PFSK-1 (cell line): ENCODE measurements around the gene MPLKIP.

Experiments used
- FOXP2 ChIP-seq: optimal IDR thresholded peaks from 2 replicates; pipeline ENCODE3; 2011; ENCODE audit warnings: borderline replicate concordance, control low read depth, inconsistent platforms; ENCODE audit not compliant: insufficient read depth; ENCODE audit errors: extremely low read length, extremely low read depth
- POLR2AphosphoS5 ChIP-seq: IDR thresholded peaks from 2 replicates; pipeline ENCODE4 v1.6.1; 2012; ENCODE audit warnings: low read depth, mild to moderate bottlenecking, control low read depth, low read length, moderate library complexity
- SIN3A ChIP-seq: IDR thresholded peaks from 2 replicates; pipeline ENCODE4 v1.6.1; 2012; ENCODE audit warnings: mild to moderate bottlenecking, low read length, moderate library complexity, borderline replicate concordance; ENCODE audit not compliant: insufficient read depth
- TAF1 ChIP-seq: IDR thresholded peaks from 2 replicates; pipeline ENCODE4 v1.6.1; 2012; ENCODE audit warnings: low read length, control low read depth, borderline replicate concordance; ENCODE audit not compliant: insufficient read depth
- TF ChIP-seq, protein P1 (sequence below), 2 experiments: IDR thresholded peaks; 2 replicates each; pipeline versions ENCODE4 v1.6.1 to v1.8.0; 2011 to 2012; ENCODE audit warnings: low read depth in 2 of 2, low read length in 2 of 2, control low read depth in 1 of 2, inconsistent platforms in 1 of 2, mild to moderate bottlenecking in 1 of 2, moderate library complexity in 1 of 2; ENCODE audit not compliant: insufficient read depth in 1 of 2

MPLKIP gene

DNA sequence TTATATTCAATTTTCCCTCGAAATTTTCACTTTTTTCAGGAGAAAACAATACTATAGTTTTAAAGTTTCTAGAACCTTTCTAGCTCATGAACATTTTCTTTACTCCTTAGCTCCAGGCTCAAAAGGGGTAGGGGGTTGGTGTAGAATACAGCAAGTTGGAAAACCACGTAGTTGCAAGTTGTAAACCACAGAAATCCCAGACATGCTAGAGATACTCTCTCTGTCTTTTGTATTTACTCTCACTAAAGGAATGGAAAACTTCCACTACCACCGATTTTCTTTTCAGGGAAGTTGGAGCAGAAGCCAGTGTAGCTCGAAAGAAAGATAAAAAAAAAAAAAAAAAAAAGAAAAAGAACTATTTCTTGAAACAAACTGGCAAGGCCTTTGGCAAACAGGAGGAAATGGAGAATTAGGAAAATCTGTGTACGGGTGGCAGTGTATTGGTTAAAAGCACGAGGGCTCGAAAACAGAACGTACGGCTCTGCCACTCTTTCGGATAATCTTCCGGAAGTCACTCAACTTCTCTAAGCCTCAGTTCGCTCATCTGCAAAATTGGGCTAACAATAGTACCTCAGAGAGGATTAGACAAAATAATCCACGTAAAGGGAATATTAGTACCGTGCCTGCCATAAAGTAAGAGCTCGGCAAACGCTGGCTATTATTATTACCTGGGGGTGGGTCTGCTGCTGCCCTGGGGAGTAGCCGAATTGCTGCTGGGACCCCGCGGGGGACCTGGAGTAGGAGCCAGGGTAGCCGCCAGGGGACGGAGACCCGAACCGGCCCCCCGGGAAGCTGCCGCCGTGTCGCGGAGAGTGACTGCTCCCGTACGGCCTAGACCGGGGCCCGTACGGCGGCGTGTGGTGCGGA is 628 bp downstream of the MPLKIP start:
- TF ChIP-seq TAF1 (no peak), FOXP2 (no peak), SIN3A (no peak), POLR2AphosphoS5 (no peak)
- TF ChIP-seq, protein P1, sequence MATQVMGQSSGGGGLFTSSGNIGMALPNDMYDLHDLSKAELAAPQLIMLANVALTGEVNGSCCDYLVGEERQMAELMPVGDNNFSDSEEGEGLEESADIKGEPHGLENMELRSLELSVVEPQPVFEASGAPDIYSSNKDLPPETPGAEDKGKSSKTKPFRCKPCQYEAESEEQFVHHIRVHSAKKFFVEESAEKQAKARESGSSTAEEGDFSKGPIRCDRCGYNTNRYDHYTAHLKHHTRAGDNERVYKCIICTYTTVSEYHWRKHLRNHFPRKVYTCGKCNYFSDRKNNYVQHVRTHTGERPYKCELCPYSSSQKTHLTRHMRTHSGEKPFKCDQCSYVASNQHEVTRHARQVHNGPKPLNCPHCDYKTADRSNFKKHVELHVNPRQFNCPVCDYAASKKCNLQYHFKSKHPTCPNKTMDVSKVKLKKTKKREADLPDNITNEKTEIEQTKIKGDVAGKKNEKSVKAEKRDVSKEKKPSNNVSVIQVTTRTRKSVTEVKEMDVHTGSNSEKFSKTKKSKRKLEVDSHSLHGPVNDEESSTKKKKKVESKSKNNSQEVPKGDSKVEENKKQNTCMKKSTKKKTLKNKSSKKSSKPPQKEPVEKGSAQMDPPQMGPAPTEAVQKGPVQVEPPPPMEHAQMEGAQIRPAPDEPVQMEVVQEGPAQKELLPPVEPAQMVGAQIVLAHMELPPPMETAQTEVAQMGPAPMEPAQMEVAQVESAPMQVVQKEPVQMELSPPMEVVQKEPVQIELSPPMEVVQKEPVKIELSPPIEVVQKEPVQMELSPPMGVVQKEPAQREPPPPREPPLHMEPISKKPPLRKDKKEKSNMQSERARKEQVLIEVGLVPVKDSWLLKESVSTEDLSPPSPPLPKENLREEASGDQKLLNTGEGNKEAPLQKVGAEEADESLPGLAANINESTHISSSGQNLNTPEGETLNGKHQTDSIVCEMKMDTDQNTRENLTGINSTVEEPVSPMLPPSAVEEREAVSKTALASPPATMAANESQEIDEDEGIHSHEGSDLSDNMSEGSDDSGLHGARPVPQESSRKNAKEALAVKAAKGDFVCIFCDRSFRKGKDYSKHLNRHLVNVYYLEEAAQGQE (IDR thresholded peaks at IDR 0.05; ENCODE audit: insufficient read depth in 1 of 2, low read depth in 2 of 2, low read length in 2 of 2), result no peak

DNA sequence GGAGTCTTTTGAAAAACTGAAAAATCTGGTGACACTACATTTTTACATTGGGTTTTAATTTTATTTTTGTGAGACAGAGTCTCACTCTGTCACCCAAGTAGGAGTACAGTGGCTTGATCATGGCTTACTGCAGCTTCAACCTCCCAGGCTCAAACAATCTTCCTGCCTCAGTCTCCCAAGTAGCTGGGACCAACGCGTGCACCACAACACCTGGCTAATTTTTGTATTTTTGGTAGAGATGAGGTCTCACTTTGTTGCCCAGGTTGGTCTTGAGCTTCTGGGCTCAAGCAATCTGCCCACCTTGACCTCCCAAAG is 11.5 kb downstream of the MPLKIP start:
- TF ChIP-seq, protein P1 (IDR thresholded peaks at IDR 0.05; ENCODE audit: insufficient read depth in 1 of 2, low read depth in 2 of 2, low read length in 2 of 2), result no peak
- TF ChIP-seq TAF1 (no peak), SIN3A (no peak), FOXP2 (no peak)

DNA sequence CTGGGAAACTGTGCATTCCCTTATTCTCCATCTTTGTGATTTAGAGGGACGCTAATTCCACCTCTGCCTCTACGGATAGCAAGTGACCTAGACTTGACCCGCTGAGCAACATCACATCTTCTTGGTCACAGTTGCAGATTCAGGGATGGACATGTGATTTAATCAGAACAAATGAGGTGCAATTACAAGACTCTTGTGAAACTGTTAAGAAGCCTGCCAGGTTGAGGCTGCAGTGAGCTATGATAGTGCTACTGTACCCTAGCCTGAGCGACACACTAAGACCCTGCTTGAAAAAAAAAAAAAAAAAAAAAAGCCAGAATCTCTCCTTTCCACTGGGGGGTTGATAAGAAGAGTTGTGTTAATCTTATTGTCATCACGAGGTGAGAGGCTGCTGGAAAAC is 14.4 kb downstream of the MPLKIP start:
- TF ChIP-seq, protein P1 (IDR thresholded peaks at IDR 0.05; ENCODE audit: insufficient read depth in 1 of 2, low read depth in 2 of 2, low read length in 2 of 2), result no peak
- TF ChIP-seq POLR2AphosphoS5, result no peak
- TF ChIP-seq TAF1, result no peak
- TF ChIP-seq FOXP2, result no peak
- no peak for TF ChIP-seq SIN3A

DNA sequence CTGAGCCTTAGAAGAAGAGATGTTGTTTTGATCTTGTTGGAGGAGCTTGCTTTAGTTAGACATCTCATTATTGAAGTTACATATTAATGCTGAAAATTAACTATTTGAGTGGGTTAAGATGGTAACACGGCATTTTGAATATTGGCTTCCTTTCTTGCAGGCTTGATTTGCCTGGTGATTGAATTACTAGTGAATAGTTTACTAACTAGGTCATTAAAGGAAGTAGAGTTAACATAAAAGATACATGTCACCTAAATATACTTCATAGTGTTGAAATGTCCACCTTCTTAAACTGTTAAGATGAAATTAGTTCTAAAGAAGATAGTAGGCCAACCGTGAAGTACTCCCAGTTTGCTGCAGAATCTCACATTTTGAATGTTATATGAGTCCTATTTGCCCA is 18.5 kb downstream of the MPLKIP start:
- TF ChIP-seq SIN3A (no peak), FOXP2 (no peak), TAF1 (no peak), POLR2AphosphoS5 (no peak)
- TF ChIP-seq, protein P1 (IDR thresholded peaks at IDR 0.05; ENCODE audit: insufficient read depth in 1 of 2, low read depth in 2 of 2, low read length in 2 of 2), result no peak
